HG03060 (cell line): ENCODE results near the gene C14orf180.

Source experiments
- ATAC-seq: cut with Tn5 transposase; IDR thresholded peaks from one replicate; pipeline ENCODE4 v1.9.1; 2021; ENCODE audit warnings: low read depth, moderate number of reproducible peaks; ENCODE audit not compliant: unreplicated experiment

The C14orf180 gene

GRCh38 chr14:104549536-104550339, 29.8 kb upstream of the C14orf180 start:
- no peak for ATAC-seq

GRCh38 chr14:104550340-104550860, 29.2 kb upstream of the C14orf180 start:
- no peak for ATAC-seq

- ATAC-seq: no peak
Measured at GRCh38 chr14:104550861-104551728, 28.5 kb upstream of the C14orf180 start.

- ATAC-seq: no peak
Measured at GRCh38 chr14:104551851-104552737, 27.5 kb upstream of the C14orf180 start.

GRCh38 chr14:104552738-104553125, 26.8 kb upstream of the C14orf180 start:
- no peak for ATAC-seq

GRCh38 chr14:104553166-104554087, 26.1 kb upstream of the C14orf180 start:
- ATAC-seq: no peak

- no peak for ATAC-seq
Measured at GRCh38 chr14:104554088-104554607, 25.4 kb upstream of the C14orf180 start.

GRCh38 chr14:104554608-104555429, 24.7 kb upstream of the C14orf180 start:
- no peak for ATAC-seq

GRCh38 chr14:104555430-104556255, 23.9 kb upstream of the C14orf180 start:
- ATAC-seq: no peak

- ATAC-seq: no peak
Measured at GRCh38 chr14:104556256-104557021, 23.1 kb upstream of the C14orf180 start.

- ATAC-seq: no peak
Measured at GRCh38 chr14:104557086-104557485, 22.5 kb upstream of the C14orf180 start.

GRCh38 chr14:104557766-104558165, 21.8 kb upstream of the C14orf180 start:
- no peak for ATAC-seq

- ATAC-seq: no peak
Measured at GRCh38 chr14:104558231-104559027, 21.1 kb upstream of the C14orf180 start.

- ATAC-seq: no peak
Measured at GRCh38 chr14:104559028-104559803, 20.3 kb upstream of the C14orf180 start.
